GM18505 (cell line): ENCODE data around the gene ITPR1.
A peak's percentile ranks its signal among the peaks of the same experiment; 100 is the strongest.

Experiments used
- ATAC-seq: cut with Tn5 transposase; IDR thresholded peaks from one replicate; pipeline ENCODE4 v1.9.1; 2021; ENCODE audit not compliant: unreplicated experiment
- POLR2A ChIP-seq: IDR thresholded peaks from 4 replicates; pipeline ENCODE4 v1.6.1; 2011; ENCODE audit warnings: borderline replicate concordance; ENCODE audit not compliant: insufficient read depth, insufficient read length; ENCODE audit errors: extremely low read depth

The ITPR1 gene

GRCh38 chr3:4836516-4836915 lies 343.4 kb downstream of the ITPR1 start:
- TF ChIP-seq POLR2A = no peak
- ATAC-seq = no peak

DNA sequence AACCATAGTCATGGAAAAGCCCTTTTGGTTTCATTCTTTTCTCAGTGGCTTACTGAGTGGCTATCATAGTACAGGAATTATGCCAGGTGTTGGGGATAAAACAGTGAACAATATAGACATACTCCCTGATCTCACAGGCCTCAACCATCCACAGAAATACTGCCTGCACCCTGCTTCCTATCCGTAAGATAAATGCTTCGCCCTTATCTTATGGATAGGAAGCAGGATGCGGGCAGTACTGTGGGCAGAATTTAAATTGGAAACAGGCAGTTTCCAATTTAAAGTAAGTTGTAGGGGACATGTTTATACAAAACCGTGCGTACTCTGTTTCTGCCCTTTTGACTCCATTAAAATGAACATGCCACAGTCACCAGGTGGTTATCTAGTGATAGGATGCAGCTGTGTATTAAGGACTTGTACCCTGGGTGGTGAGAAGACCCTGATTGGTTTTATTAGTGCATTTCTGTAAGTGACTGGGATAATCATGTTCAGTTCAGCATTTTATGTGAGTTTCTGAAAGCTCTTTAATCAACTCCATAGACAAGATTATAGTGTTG lies 344.3 kb downstream of the ITPR1 start:
- no peak for ATAC-seq
- TF ChIP-seq POLR2A = no peak

GRCh38 chr3:4838621-4839022 lies 345.5 kb downstream of the ITPR1 start:
- no peak for TF ChIP-seq POLR2A

DNA sequence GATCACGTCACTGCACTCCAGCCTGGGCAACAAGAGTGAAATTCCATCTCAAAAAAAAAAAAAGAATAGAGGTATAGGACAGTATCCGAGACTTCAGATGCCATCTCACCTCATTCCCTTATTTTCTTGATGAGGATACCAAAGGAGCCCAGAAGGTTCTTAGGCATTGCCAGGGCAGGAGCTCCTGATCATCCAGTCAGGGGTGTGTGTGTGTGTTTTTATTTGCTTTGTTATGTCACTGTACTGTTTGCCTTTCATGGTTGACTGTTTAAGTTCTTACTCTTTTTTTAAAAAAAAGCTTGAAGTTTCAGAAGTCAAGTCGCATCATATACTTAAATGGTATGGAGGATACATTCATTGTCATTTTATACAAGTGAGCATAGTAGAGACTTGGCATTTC lies 346.1 kb downstream of the ITPR1 start:
- no peak for ATAC-seq
- no peak for TF ChIP-seq POLR2A

More at GRCh38 chr3:4838621-4839022, 345.5 kb downstream of the ITPR1 start:
- ATAC-seq = peak; percentile 77

DNA sequence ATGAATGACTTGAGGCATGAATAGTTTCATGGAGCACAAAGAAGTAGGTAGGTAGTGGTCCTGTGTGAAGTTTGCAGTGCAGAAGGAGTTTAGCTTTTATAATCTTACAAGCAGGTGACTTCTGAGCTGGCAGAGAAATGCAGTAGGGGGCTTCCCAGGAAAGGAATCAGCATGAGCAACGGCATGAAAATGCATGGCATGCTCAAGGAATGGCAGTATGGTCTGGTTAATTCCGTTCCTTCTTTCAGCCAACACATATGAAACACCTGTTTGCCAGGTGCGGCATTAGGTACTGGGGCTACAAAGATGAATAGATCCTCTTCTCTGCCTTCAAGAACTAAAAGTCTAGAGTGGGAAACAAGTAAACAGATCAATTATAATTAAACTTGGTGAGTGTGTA lies 348.1 kb downstream of the ITPR1 start:
- no peak for TF ChIP-seq POLR2A
- ATAC-seq = no peak

GRCh38 chr3:4841776-4842440 lies 348.8 kb downstream of the ITPR1 start:
- no peak for ATAC-seq
- TF ChIP-seq POLR2A = no peak

GRCh38 chr3:4843619-4844018 lies 350.5 kb downstream of the ITPR1 start:
- no peak for TF ChIP-seq POLR2A
- no peak for ATAC-seq

DNA sequence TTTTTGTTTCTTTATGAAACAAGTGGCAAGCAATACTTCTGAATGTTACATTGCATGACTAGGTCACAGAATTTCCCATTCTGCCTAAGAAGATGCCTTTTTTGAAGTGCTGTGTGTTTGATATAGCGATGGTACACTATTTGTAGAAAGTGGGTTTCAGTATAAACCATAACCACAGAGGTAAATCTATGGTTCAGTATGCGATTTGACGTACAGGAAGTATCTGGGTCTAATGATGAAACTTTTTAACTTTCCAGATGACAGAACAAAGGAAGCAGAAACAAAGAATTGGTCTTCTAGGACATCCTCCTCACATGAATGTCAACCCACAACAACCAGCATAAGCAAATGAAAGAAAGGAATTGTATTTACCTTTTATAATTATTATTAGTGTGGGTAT lies 352.7 kb downstream of the ITPR1 start:
- peak; percentile 76 for ATAC-seq
- no peak for TF ChIP-seq POLR2A

DNA sequence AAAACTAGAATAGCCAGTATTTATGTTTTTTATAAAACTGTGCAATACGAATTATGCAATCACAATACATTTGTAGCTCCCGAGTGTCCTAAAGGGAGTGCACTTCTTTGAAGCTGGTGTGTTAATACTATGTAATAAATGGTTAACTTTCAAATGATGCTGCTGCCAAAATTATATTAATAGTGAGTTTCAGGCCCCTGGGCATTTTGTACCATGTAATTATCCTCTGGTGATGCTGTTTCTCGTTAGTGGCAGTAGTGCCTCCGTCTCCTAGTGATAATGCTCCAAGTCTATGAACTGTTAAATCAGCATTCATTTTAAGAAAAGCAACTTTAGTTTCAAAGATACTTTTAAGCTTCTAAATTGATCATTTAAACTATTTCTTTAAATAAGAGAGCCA lies 353.4 kb downstream of the ITPR1 start:
- no peak for TF ChIP-seq POLR2A
- ATAC-seq = no peak

- TF ChIP-seq POLR2A = no peak
Measured at GRCh38 chr3:4848176-4848825, 355.2 kb downstream of the ITPR1 start.

DNA sequence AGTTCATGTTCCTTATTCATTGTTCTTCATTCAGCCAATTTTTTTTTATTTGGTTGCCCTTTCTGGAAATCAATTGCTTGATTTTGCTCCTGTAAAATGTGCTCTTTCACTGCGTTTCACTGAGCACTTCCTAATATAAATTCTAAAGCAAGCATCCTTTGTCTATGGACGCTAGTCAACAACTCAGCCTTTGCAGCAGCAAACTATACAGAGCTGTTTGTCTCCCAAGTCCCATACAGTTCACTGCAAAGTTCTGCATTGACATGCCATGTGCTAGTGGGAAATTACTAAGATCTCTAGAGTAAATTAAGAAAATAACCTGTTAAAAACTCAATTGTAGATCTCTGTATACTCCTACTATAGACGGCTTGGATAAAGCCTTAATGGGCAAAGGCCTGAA lies 356.0 kb downstream of the ITPR1 start:
- TF ChIP-seq POLR2A = no peak
- no peak for ATAC-seq

More at GRCh38 chr3:4848176-4848825, 355.2 kb downstream of the ITPR1 start:
- no peak for ATAC-seq

- TF ChIP-seq POLR2A = no peak
- no peak for ATAC-seq
Measured at GRCh38 chr3:4849739-4850138, 356.6 kb downstream of the ITPR1 start.

DNA sequence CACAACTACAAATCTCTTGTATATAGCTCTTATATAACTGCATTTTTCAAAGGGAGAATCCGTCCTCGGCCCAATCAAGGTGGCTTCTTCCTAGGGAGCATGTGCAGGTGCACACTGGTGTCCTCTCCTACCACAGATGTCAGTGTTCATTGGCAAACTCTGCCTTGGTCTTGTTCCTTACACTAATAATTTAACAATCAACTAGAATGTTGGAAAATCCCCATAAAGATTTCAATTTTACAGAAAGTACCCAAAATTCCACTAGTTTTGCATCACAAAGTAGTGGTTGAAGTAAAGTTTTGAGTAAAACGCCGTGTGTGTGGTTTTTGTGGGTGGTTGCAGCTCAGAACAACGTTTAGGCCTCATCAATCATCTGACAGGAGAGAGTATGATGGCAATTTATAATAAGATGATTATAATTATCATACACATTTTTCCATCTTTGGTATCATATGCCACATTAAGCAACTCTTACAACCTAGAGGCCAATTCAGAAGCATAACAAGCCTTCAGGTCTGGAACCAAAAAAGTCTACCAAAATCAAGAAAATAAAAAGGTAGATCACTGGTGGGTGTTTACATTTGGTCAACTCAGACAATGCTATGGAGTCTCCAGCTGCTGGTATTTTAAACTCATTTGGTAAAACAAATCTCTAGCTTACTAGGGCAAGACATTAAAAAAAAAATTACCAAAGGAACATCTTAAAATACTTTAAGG lies 357.2 kb downstream of the ITPR1 start:
- no peak for TF ChIP-seq POLR2A
- ATAC-seq = peak; percentile 36

GRCh38 chr3:4850928-4851265 lies 357.7 kb downstream of the ITPR1 start:
- no peak for ATAC-seq
- peak; percentile 24 for TF ChIP-seq POLR2A
